ENCODE results near the gene LRRC8D. TPM values are rescaled to one million over a fixed set of nuclear protein-coding genes. Genes with fewer than 3 reads are reported as not detected.

Gene LRRC8D
- total and polyA plus RNA-seq, 9 of the 15 experiments (the other 6 are each of a cell fraction or from before 2014, with no cell fraction given) = 3.4 to 53.9 (median 15.9) TPM

DNA sequence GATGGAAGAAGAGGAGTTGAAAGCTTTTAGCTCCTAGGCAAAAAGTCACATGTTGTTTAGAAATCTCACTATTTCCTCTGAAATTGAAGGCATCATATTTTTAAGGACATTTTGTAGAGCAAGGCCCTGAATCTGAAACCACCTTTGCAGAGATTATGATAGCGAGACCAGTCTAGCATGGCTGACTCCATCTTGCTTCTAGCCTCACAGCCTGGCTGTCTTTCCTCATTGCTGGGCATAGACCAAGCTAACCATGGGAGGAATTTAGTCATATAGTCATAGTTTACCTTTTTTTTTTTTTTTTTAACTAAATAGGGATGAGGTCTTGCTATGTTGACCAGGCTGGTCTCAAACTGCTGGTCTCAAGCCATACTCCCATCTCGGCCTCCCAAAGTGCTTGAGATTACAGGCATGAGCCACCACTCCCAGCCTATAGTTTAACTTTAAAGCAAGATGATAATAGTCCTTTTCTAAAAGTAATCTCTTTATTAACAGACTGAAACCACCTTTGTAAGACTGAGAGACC is 131.8 kb downstream of the LRRC8D start (continued):
- TF ChIP-seq, protein P1, sequence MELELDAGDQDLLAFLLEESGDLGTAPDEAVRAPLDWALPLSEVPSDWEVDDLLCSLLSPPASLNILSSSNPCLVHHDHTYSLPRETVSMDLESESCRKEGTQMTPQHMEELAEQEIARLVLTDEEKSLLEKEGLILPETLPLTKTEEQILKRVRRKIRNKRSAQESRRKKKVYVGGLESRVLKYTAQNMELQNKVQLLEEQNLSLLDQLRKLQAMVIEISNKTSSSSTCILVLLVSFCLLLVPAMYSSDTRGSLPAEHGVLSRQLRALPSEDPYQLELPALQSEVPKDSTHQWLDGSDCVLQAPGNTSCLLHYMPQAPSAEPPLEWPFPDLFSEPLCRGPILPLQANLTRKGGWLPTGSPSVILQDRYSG (tag; conservative IDR thresholded peaks at IDR 0.05; ENCODE audit: low read depth) = no peak
- TF ChIP-seq MYC (IDR thresholded peaks at IDR 0.05; ENCODE audit: low read depth, low read length) = no peak
- TF ChIP-seq MYC (CRISPR knock-in tag; IDR thresholded peaks at IDR 0.05; ENCODE audit: borderline replicate concordance, low read depth) = 0 out of 2 replicates have a peak, but pooled peaks have one; percentile 38
- peak in 1 of 2 experiments; percentile 67; a peak in 1 of 4 replicates for TF ChIP-seq TEAD1 (CRISPR knock-in tag; IDR thresholded peaks at IDR 0.05)
- 0 out of 2 replicates have a peak, but pooled peaks have one; percentile 19 for TF ChIP-seq ZNF507 (tag; conservative IDR thresholded peaks at IDR 0.05)
- TF ChIP-seq MYBL2 (IDR thresholded peaks at IDR 0.05; ENCODE audit: low read depth) = no peak
- TF ChIP-seq MYBL2 (CRISPR knock-in tag; IDR thresholded peaks at IDR 0.05; ENCODE audit: borderline replicate concordance) = no peak
- TF ChIP-seq, protein P2, sequence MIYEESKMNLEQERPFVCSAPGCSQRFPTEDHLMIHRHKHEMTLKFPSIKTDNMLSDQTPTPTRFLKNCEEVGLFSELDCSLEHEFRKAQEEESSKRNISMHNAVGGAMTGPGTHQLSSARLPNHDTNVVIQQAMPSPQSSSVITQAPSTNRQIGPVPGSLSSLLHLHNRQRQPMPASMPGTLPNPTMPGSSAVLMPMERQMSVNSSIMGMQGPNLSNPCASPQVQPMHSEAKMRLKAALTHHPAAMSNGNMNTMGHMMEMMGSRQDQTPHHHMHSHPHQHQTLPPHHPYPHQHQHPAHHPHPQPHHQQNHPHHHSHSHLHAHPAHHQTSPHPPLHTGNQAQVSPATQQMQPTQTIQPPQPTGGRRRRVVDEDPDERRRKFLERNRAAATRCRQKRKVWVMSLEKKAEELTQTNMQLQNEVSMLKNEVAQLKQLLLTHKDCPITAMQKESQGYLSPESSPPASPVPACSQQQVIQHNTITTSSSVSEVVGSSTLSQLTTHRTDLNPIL (CRISPR knock-in tag; IDR thresholded peaks at IDR 0.05) = 0 out of 2 replicates have a peak, but pooled peaks have one; percentile 25
- TF ChIP-seq, protein P3, sequence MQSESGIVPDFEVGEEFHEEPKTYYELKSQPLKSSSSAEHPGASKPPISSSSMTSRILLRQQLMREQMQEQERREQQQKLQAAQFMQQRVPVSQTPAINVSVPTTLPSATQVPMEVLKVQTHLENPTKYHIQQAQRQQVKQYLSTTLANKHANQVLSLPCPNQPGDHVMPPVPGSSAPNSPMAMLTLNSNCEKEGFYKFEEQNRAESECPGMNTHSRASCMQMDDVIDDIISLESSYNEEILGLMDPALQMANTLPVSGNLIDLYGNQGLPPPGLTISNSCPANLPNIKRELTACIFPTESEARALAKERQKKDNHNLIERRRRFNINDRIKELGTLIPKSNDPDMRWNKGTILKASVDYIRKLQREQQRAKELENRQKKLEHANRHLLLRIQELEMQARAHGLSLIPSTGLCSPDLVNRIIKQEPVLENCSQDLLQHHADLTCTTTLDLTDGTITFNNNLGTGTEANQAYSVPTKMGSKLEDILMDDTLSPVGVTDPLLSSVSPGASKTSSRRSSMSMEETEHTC (IDR thresholded peaks at IDR 0.05) = no peak
- TF ChIP-seq RBM39 (optimal IDR thresholded peaks at IDR 0.05; ENCODE audit: low read depth, low read length) = no peak
- no peak for TF ChIP-seq LARP7 (IDR thresholded peaks at IDR 0.05)
- no peak for TF ChIP-seq FOXP1 (CRISPR knock-in tag; IDR thresholded peaks at IDR 0.05)
- TF ChIP-seq HNRNPL (IDR thresholded peaks at IDR 0.05; ENCODE audit: low read depth, low read length) = no peak
- no peak for TF ChIP-seq POLR2G (IDR thresholded peaks at IDR 0.05; ENCODE audit: low read depth, low read length)
- no peak for TF ChIP-seq HDGF (IDR thresholded peaks at IDR 0.05)
- no peak for TF ChIP-seq GABPB2 (CRISPR knock-in tag; conservative IDR thresholded peaks at IDR 0.05)
- TF ChIP-seq, protein P4, sequence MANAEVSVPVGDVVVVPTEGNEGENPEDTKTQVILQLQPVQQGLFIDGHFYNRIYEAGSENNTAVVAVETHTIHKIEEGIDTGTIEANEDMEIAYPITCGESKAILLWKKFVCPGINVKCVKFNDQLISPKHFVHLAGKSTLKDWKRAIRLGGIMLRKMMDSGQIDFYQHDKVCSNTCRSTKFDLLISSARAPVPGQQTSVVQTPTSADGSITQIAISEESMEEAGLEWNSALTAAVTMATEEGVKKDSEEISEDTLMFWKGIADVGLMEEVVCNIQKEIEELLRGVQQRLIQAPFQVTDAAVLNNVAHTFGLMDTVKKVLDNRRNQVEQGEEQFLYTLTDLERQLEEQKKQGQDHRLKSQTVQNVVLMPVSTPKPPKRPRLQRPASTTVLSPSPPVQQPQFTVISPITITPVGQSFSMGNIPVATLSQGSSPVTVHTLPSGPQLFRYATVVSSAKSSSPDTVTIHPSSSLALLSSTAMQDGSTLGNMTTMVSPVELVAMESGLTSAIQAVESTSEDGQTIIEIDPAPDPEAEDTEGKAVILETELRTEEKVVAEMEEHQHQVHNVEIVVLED (CRISPR knock-in tag; IDR thresholded peaks at IDR 0.05) = no peak
- TF ChIP-seq NFE2 (IDR thresholded peaks at IDR 0.05; ENCODE audit: low read depth) = no peak
- TF ChIP-seq PRMT5 (CRISPR knock-in tag; IDR thresholded peaks at IDR 0.05) = no peak
- TF ChIP-seq, protein P5, sequence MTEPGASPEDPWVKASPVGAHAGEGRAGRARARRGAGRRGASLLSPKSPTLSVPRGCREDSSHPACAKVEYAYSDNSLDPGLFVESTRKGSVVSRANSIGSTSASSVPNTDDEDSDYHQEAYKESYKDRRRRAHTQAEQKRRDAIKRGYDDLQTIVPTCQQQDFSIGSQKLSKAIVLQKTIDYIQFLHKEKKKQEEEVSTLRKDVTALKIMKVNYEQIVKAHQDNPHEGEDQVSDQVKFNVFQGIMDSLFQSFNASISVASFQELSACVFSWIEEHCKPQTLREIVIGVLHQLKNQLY (CRISPR knock-in tag; conservative IDR thresholded peaks at IDR 0.05) = no peak
- TF ChIP-seq FOS (IDR thresholded peaks at IDR 0.05; ENCODE audit: extremely low read depth, insufficient read length) = no peak
- TF ChIP-seq, protein P6, sequence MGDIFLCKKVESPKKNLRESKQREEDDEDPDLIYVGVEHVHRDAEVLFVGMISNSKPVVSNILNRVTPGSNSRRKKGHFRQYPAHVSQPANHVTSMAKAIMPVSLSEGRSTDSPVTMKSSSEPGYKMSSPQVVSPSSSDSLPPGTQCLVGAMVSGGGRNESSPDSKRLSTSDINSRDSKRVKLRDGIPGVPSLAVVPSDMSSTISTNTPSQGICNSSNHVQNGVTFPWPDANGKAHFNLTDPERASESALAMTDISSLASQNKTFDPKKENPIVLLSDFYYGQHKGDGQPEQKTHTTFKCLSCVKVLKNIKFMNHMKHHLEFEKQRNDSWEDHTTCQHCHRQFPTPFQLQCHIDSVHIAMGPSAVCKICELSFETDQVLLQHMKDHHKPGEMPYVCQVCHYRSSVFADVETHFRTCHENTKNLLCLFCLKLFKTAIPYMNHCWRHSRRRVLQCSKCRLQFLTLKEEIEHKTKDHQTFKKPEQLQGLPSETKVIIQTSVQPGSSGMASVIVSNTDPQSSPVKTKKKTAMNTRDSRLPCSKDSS (IDR thresholded peaks at IDR 0.05; ENCODE audit: low read depth, partially characterized antibody) = no peak
